ENCODE measurements around the gene ORAI1. TPM values are rescaled to one million over a fixed set of nuclear protein-coding genes. Genes with fewer than 3 reads are reported as not detected.
"Not testable (repeated sequence)": the region's sequence is repeated elsewhere in the genome, so short reads cannot be mapped to it uniquely, and the experiment has no call there.

Gene ORAI1
- total RNA-seq, 1 experiment from 2014 or later, result 31.8 TPM

- no peak for DNase-seq (ENCODE audit: low read depth)
Measured at GRCh38 chr12:121602766-121603165, 23.6 kb upstream of the ORAI1 start.

GRCh38 chr12:121603581-121603980 is 22.7 kb upstream of the ORAI1 start:
- DNase-seq (ENCODE audit: low read depth), result no peak

GRCh38 chr12:121608301-121608700 is 18.0 kb upstream of the ORAI1 start:
- DNase-seq (ENCODE audit: low read depth), result no peak

GRCh38 chr12:121610239-121611149 is 15.8 kb upstream of the ORAI1 start:
- DNase-seq (ENCODE audit: low read depth), result no peak

GRCh38 chr12:121611306-121611705 is 15.0 kb upstream of the ORAI1 start:
- DNase-seq (ENCODE audit: low read depth), result no peak

- DNase-seq (ENCODE audit: low read depth), result no peak
Measured at GRCh38 chr12:121613462-121613861, 12.9 kb upstream of the ORAI1 start.

- no peak for DNase-seq (ENCODE audit: low read depth)
Measured at GRCh38 chr12:121614872-121615467, 11.4 kb upstream of the ORAI1 start.

GRCh38 chr12:121618659-121619233 is 7.6 kb upstream of the ORAI1 start:
- no peak for DNase-seq (ENCODE audit: low read depth)

GRCh38 chr12:121620333-121620891 is 5.9 kb upstream of the ORAI1 start:
- no peak for DNase-seq (ENCODE audit: low read depth)

- DNase-seq (ENCODE audit: low read depth), result peak; percentile 60
Measured at GRCh38 chr12:121626853-121627640, 717 bp downstream of the ORAI1 start.

GRCh38 chr12:121628037-121628436 is 1.7 kb downstream of the ORAI1 start:
- DNase-seq (ENCODE audit: low read depth), result no peak

- DNase-seq (ENCODE audit: low read depth), result no peak
Measured at GRCh38 chr12:121628536-121628935, 2.2 kb downstream of the ORAI1 start.

GRCh38 chr12:121630791-121631355 is 4.5 kb downstream of the ORAI1 start:
- DNase-seq (ENCODE audit: low read depth), result no peak

GRCh38 chr12:121632069-121632970 is 6.0 kb downstream of the ORAI1 start:
- no peak for DNase-seq (ENCODE audit: low read depth)

- DNase-seq (ENCODE audit: low read depth), result not testable (repeated sequence)
Measured at GRCh38 chr12:121633833-121634196, 7.5 kb downstream of the ORAI1 start.

- no peak for DNase-seq (ENCODE audit: low read depth)
Measured at GRCh38 chr12:121634836-121635235, 8.5 kb downstream of the ORAI1 start.

- no peak for DNase-seq (ENCODE audit: low read depth)
Measured at GRCh38 chr12:121637231-121637914, 11.0 kb downstream of the ORAI1 start.

- DNase-seq (ENCODE audit: low read depth), result no peak
Measured at GRCh38 chr12:121638298-121639202, 12.2 kb downstream of the ORAI1 start.

Data from HT1080 (cell line).